Measurements from ENCODE around the gene FBXO45. TPM values are rescaled to one million over a fixed set of nuclear protein-coding genes. Genes with fewer than 3 reads are reported as not detected.

FBXO45 gene
- total and polyA plus RNA-seq, 2 donors (not counting 1 experiment from before 2014, with no cell fraction given) = 0.98 to 4.7 TPM

- Histone ChIP-seq H2AFZ (ENCODE audit: insufficient read depth, low read depth, low read length, poor library complexity, severe bottlenecking) (no peak overlapping the region), H3K79me2 (ENCODE audit: control insufficient read depth, insufficient read depth, low read length) (no peaks in the 10 kb centered on the region), H3K4me1 (ENCODE audit: control insufficient read depth in 2 of 2, insufficient read depth in 2 of 2, low read length in 2 of 2) (no peaks in the 10 kb centered on the region), H3K27ac (ENCODE audit: low read length in 2 of 2) (no peak overlapping the region), H3K27me3 (replicated peaks in 1 of 4; ENCODE audit: control extremely low read depth in 1 of 4, control insufficient read depth in 3 of 4, insufficient read depth in 4 of 4, low read length in 3 of 4) (no peaks in the 10 kb centered on the region), H4K20me1 (ENCODE audit: control insufficient read depth, insufficient read depth, low read length, poor library complexity, severe bottlenecking) (no peaks in the 10 kb centered on the region), H3K9me3 (ENCODE audit: control extremely low read depth in 1 of 3, control insufficient read depth in 2 of 3, insufficient read depth in 1 of 3, low read length in 2 of 3) (peaks cover 0 to 8% (median 8%) of the 10 kb centered on the region in 3 donors), H3K9ac (ENCODE audit: low read length) (no peak overlapping the region), H3K4me2 (replicated peaks; ENCODE audit: low read depth, low read length, poor library complexity, severe bottlenecking) (no peak overlapping the region), H3K4me3 (ENCODE audit: control extremely low read depth in 1 of 5, extremely low read depth in 1 of 5, insufficient read depth in 1 of 5, low read depth in 2 of 5, low read length in 4 of 5) (no peak overlapping the region), H3K36me3 (replicated peaks in 1 of 2; ENCODE audit: control extremely low read depth in 1 of 2, control insufficient read depth in 1 of 2, extremely low read depth in 1 of 2, insufficient read depth in 2 of 2, low read length in 1 of 2) (no peaks in the 10 kb centered on the region)
- Mint-ChIP-seq H3K27me3 (no peaks in the 10 kb centered on the region), H3K4me3 (no peak overlapping the region), H3K9me3 (ENCODE audit: insufficient read depth) (no peaks in the 10 kb centered on the region), H3K27ac (no peak overlapping the region), H3K4me1 (no peaks in the 10 kb centered on the region)
- no peak for TF ChIP-seq CTCF (IDR thresholded peaks at IDR 0.05)
- TF ChIP-seq EZH2 (IDR thresholded peaks at IDR 0.05; ENCODE audit: borderline replicate concordance, insufficient read depth, low read depth, low read length, poor library complexity, severe bottlenecking) = no peak
- ChIA-PET CTCF (interaction anchor here (0.8 kb wide), 1 partner anchor 14 kb away, joined by 3 read pairs; no protein-coding TSS in a partner anchor), POLR2A (no interaction called here)
- intact Hi-C loops (cut with micrococcal nuclease) = no loop called here
- WGBS (ENCODE audit: insufficient coverage) = 100% methylated on average over 2 of the region's 2 CpGs
- ATAC-seq (ENCODE audit: low read depth) (no peak), DNase-seq (no peak)
These were observed 23.9 kb upstream of the FBXO45 start for GRCh38 chr3:196544491-196544992.

- intact Hi-C loops (cut with micrococcal nuclease) = no loop called here
- ChIA-PET CTCF (no interaction called here), POLR2A (interaction anchor here (0.6 kb wide), 1 partner anchor 287 kb away, joined by 6 read pairs; no protein-coding TSS in a partner anchor)
- Histone ChIP-seq H3K4me3 (ENCODE audit: control extremely low read depth in 1 of 5, extremely low read depth in 1 of 5, insufficient read depth in 1 of 5, low read depth in 2 of 5, low read length in 4 of 5) (no peak overlapping the region), H4K20me1 (ENCODE audit: control insufficient read depth, insufficient read depth, low read length, poor library complexity, severe bottlenecking) (no peaks in the 10 kb centered on the region), H3K4me2 (replicated peaks; ENCODE audit: low read depth, low read length, poor library complexity, severe bottlenecking) (no peak overlapping the region), H3K4me1 (ENCODE audit: control insufficient read depth in 2 of 2, insufficient read depth in 2 of 2, low read length in 2 of 2) (no peaks in the 10 kb centered on the region), H3K9ac (ENCODE audit: low read length) (no peak overlapping the region), H3K27me3 (replicated peaks in 1 of 4; ENCODE audit: control extremely low read depth in 1 of 4, control insufficient read depth in 3 of 4, insufficient read depth in 4 of 4, low read length in 3 of 4) (no peaks in the 10 kb centered on the region), H3K36me3 (replicated peaks in 1 of 2; ENCODE audit: control extremely low read depth in 1 of 2, control insufficient read depth in 1 of 2, extremely low read depth in 1 of 2, insufficient read depth in 2 of 2, low read length in 1 of 2) (no peaks in the 10 kb centered on the region), H3K79me2 (ENCODE audit: control insufficient read depth, insufficient read depth, low read length) (no peaks in the 10 kb centered on the region), H3K27ac (ENCODE audit: low read length in 2 of 2) (no peak overlapping the region), H3K9me3 (ENCODE audit: control extremely low read depth in 1 of 3, control insufficient read depth in 2 of 3, insufficient read depth in 1 of 3, low read length in 2 of 3) (peaks cover 2 to 15% (median 14%) of the 10 kb centered on the region in 3 donors), H2AFZ (ENCODE audit: insufficient read depth, low read depth, low read length, poor library complexity, severe bottlenecking) (no peak overlapping the region)
- no peak for ATAC-seq (ENCODE audit: low read depth)
- no peak overlapping the region for H3K27ac Mint-ChIP-seq
- no peak for TF ChIP-seq CTCF (IDR thresholded peaks at IDR 0.05)
- WGBS (ENCODE audit: insufficient coverage) = 100% methylated on average over 4 of the region's 5 CpGs
- no peaks in the 10 kb centered on the region for H3K9me3 Mint-ChIP-seq (ENCODE audit: insufficient read depth)
- no peaks in the 10 kb centered on the region for H3K27me3 Mint-ChIP-seq
- H3K4me1 Mint-ChIP-seq = no peaks in the 10 kb centered on the region
- no peak overlapping the region for H3K4me3 Mint-ChIP-seq
- DNase-seq = no peak
These were observed 21.9 kb upstream of the FBXO45 start for GRCh38 chr3:196546537-196546936.
